Mucosa of descending colon (tissue), 3 donors: Measurements from ENCODE around the gene TMEM79. TPM values are rescaled to one million over a fixed set of nuclear protein-coding genes. Genes with fewer than 3 reads are reported as not detected.

Experiments
- ATAC-seq: fragments of 200-7000 bp; cut with Tn5 transposase; one replicate; pipeline ENCODE4 v1.9.1; 2020; ENCODE audit warnings: mild to moderate bottlenecking, moderate library complexity
- DNase-seq, 3 donors: peaks; one replicate each; pipeline ENCODE4 v3.0.0-alpha.2; 2020
- H3K36me3 ChIP-seq: fragments of 200-600 bp; one replicate; pipeline ENCODE4 v1.8.0; 2021; ENCODE audit warnings: low read depth, mild to moderate bottlenecking
- H3K4me1 ChIP-seq: fragments of 200-600 bp; one replicate; pipeline ENCODE4 v1.8.0; 2021; ENCODE audit warnings: low read depth, mild to moderate bottlenecking
- H3K4me3 ChIP-seq: fragments of 200-600 bp; one replicate; pipeline ENCODE4 v1.8.0; 2021; ENCODE audit warnings: mild to moderate bottlenecking
- H3K9me3 ChIP-seq: fragments of 200-600 bp; one replicate; pipeline ENCODE4 v1.8.0; 2021; ENCODE audit warnings: mild to moderate bottlenecking
- CTCF ChIP-seq: fragments of 200-600 bp; IDR thresholded peaks from one replicate; pipeline ENCODE4 v1.8.0; 2022; ENCODE audit warnings: antibody characterized with exemption, mild to moderate bottlenecking
- intact Hi-C, 2 donors: fragments of 100-400 bp; cut with DNase I in 1 of 2; cut with micrococcal nuclease in 1 of 2; formaldehyde crosslinking; loops; one replicate each; pipeline versions ENCODE4 v1.11.0 to v1.11.1; 2022; cut with DNase I, micrococcal nuclease
- total RNA-seq, 3 donors: library from RNA; stranded (reverse); fragmentation: NEBNext Ultra II Directional in 2 of 3; extraction: Animal tissue kit (Norgen Biotek cat#: 25700) in 2 of 3; gene quantifications; one replicate each; pipeline versions ENCODE4 v1.2.1 to v1.2.4, GENCODE V29; 2021 to 2023
- donor health status: DM: no; HTN: no; CAD: no; lungs with moderate emphysema.
- donor health status: DM: no; HTN: no; CAD: no.
- donor health status: DM: no; HTN: yes; CAD: no.

The TMEM79 gene
- total RNA-seq, 3 donors from 2014 or later: 3.9 to 6.0 (median 4.1) TPM

- intact Hi-C loops: no loop called here
- H3K36me3 ChIP-seq: peaks cover 4% of the 10 kb centered on the region
- TF ChIP-seq CTCF: no peak
Measured at GRCh38 chr1:156253634-156254033, 30.5 kb upstream of the TMEM79 start.

GRCh38 chr1:156257711-156258110 lies 26.4 kb upstream of the TMEM79 start:
- DNase-seq (no peak), ATAC-seq (no peak)
- peaks cover 23% of the 10 kb centered on the region for H3K36me3 ChIP-seq
- H3K4me3 ChIP-seq: no peak overlapping the region
- TF ChIP-seq CTCF: no peak
- H3K4me1 ChIP-seq: no peaks in the 10 kb centered on the region
- H3K9me3 ChIP-seq: no peaks in the 10 kb centered on the region
- intact Hi-C loops: no loop called here

More at GRCh38 chr1:156253634-156254033, 30.5 kb upstream of the TMEM79 start:
- Histone ChIP-seq H3K9me3 (no peaks in the 10 kb centered on the region), H3K4me1 (no peaks in the 10 kb centered on the region), H3K4me3 (no peak overlapping the region)
- ATAC-seq (no peak), DNase-seq (no peak)

GRCh38 chr1:156258859-156259258 lies 25.3 kb upstream of the TMEM79 start:
- intact Hi-C loops: no loop called here
- H3K4me1 ChIP-seq: no peaks in the 10 kb centered on the region
- ATAC-seq (no peak), DNase-seq (no peak)
- TF ChIP-seq CTCF: no peak
- H3K36me3 ChIP-seq: peaks cover 25% of the 10 kb centered on the region
- H3K9me3 ChIP-seq: no peaks in the 10 kb centered on the region
- H3K4me3 ChIP-seq: no peak overlapping the region

GRCh38 chr1:156259805-156260204 lies 24.3 kb upstream of the TMEM79 start:
- Histone ChIP-seq H3K4me1 (no peaks in the 10 kb centered on the region), H3K9me3 (no peaks in the 10 kb centered on the region), H3K4me3 (no peak overlapping the region), H3K36me3 (peaks cover 25% of the 10 kb centered on the region)
- peak in 1 of 3 donors; percentile 22 for DNase-seq
- no peak for TF ChIP-seq CTCF
- no peak for ATAC-seq
- intact Hi-C loops: no loop called here

- no peak for DNase-seq
- intact Hi-C loops: no loop called here
- no peak for ATAC-seq
Measured at GRCh38 chr1:156260896-156261295, 23.2 kb upstream of the TMEM79 start.

More at GRCh38 chr1:156260896-156261295, 23.2 kb upstream of the TMEM79 start:
- no peaks in the 10 kb centered on the region for H3K4me1 ChIP-seq
- H3K36me3 ChIP-seq: peaks cover 31% of the 10 kb centered on the region
- no peak for TF ChIP-seq CTCF
- H3K4me3 ChIP-seq: no peak overlapping the region
- H3K9me3 ChIP-seq: no peaks in the 10 kb centered on the region
